Measurements from ENCODE around the gene BSN. TPM values are rescaled to one million over a fixed set of nuclear protein-coding genes. Genes with fewer than 3 reads are reported as not detected.

Gene BSN, protein sequence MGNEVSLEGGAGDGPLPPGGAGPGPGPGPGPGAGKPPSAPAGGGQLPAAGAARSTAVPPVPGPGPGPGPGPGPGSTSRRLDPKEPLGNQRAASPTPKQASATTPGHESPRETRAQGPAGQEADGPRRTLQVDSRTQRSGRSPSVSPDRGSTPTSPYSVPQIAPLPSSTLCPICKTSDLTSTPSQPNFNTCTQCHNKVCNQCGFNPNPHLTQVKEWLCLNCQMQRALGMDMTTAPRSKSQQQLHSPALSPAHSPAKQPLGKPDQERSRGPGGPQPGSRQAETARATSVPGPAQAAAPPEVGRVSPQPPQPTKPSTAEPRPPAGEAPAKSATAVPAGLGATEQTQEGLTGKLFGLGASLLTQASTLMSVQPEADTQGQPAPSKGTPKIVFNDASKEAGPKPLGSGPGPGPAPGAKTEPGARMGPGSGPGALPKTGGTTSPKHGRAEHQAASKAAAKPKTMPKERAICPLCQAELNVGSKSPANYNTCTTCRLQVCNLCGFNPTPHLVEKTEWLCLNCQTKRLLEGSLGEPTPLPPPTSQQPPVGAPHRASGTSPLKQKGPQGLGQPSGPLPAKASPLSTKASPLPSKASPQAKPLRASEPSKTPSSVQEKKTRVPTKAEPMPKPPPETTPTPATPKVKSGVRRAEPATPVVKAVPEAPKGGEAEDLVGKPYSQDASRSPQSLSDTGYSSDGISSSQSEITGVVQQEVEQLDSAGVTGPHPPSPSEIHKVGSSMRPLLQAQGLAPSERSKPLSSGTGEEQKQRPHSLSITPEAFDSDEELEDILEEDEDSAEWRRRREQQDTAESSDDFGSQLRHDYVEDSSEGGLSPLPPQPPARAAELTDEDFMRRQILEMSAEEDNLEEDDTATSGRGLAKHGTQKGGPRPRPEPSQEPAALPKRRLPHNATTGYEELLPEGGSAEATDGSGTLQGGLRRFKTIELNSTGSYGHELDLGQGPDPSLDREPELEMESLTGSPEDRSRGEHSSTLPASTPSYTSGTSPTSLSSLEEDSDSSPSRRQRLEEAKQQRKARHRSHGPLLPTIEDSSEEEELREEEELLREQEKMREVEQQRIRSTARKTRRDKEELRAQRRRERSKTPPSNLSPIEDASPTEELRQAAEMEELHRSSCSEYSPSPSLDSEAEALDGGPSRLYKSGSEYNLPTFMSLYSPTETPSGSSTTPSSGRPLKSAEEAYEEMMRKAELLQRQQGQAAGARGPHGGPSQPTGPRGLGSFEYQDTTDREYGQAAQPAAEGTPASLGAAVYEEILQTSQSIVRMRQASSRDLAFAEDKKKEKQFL (N-terminal part only)
- total RNA-seq: under 0.01 TPM in 1 of 2 replicates, not detected in the other

DNA sequence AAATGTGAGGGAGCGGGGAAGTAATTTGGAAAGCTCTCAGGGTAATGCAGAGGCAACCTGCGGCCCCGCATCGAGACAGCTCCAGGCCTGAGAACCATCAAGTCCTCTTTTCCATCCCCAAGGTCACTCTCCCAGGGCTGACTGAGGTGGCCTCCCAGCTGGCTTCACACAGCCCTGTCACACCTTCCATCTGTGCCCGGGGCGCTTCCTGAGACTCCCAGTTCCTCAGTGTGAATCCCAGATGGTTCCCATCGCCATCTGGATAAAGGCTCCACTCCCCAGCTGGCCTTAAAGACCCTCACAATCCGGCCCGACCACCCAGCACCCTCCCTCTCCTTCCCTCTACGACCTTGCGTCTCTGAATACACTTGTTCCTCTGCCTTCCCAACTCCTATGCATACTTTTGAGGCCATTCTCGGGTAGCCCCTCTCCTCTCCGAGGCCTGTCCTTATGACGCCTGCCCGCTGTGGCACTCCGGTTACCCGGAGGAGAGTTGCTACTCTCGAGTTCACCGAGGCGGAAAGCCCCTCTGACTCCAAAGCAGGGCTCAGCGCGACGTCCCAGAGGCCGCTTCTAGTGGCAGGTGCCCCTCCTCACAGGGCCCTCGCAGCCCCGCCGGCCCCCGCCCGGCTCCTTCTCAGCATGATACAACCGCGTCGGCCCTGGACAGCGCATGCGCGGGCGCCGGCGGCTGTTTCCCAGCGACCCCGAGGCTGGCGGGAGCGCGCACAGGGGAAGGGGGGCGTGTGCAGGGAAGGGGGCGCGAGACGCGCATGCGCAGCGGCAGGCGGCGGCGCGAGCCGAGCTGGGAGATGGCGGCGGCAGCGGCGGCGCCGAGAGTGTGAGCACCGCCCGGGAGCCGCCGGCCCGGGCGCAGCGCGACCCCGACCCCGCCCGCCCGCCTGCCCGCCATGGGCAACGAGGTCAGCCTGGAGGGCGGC lies at the start of gene BSN:
Gene BSN, plus strand, starts transcription at position 786 of the 941 bp plus-strand sequence. Its CDS starts 126 bp downstream, at position 912.

DNA sequence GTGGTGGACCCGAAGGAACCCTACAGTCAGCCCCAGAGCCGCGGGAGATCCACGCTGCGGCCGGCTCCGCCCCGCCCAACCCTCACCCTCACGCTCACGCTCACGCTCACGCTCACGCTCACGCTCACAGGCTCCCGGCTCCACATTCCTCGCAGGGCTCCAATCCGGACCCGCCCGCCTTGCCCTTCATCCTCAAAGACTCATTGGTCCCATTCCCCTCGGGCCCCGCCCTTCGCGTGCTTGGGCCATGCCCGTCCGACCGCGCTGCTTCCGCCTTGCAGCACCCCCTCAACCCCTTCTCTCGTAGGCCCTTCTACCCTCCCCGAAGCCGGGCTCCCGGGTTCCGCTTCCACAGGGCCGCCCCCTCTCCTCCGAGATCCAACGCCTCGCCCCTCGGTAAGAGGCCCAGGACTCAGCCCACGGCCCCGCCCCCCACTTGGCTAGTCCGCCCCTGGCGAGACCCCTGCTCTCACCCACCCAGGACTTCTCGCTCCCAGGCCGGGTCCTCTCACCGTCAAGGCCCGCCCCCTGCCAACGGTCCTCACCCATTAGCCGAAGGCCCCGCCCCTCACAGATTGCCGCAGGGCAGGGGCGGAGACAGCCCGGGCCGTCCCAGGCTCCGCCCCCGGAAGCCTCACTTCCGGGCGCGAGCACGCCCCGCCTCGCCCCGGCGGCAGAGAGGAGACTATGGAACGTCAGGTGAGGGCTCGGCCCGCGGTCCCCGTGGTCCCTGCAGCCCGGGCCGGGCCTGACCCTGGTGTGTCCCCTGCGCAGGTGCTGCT lies 119.6 kb downstream of the BSN start, which contains the start of gene APEH:
Gene APEH, plus strand, starts transcription at position 637 of the 782 bp plus-strand sequence. Its CDS starts 51 bp downstream, at position 688.

DNA sequence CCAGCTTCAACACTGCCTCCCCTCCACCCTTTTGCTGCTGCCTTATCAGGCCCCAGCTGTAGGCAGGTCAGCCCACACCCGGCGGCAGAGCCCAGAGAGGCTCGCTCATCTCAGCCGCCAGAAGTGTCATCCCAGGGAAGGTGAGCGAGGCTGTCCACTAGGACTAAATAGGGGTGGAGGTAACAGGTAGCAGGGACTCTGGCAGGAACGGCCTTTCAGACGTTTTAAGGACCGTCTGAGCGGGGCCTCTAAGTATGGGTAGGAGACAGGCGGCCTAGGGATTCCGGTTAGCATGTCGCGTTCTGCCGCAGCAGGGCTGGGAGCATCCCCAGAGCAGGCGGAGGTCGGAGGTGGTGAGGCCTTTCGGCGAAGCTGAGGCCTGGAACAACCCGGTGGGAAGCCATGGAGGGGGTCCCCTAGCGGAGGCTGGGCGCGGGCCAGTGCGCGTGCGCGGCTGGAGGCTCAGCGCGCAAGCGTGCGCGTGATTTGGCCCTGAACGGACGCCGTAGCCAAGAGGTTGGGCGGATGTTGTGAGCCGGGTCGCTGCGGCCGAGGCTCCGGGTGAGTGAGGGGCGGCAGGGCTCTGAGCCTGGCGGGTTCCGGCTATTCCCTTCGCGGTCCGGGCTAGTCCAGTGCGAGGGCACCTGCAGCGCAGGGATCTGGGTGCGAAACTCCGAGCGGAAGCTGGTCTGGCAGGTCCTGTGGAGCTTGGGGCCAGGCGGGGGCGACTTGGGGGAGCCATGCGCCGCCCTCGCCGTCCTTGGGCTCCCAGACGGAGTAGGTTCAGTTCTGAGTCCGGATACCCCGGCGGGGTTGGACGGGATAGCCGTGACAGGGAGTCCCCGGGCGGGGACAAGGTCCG lies 135.0 kb downstream of the BSN start, which contains the start of the genes MST1 and RNF123:
Gene MST1, minus strand, starts transcription at position 429 of the 862 bp plus-strand sequence. CDS start 783 bp downstream, outside the sequence.
Gene RNF123, plus strand, starts transcription at position 512 of the 862 bp plus-strand sequence. CDS start 1,609 bp downstream, outside the sequence.

DNA sequence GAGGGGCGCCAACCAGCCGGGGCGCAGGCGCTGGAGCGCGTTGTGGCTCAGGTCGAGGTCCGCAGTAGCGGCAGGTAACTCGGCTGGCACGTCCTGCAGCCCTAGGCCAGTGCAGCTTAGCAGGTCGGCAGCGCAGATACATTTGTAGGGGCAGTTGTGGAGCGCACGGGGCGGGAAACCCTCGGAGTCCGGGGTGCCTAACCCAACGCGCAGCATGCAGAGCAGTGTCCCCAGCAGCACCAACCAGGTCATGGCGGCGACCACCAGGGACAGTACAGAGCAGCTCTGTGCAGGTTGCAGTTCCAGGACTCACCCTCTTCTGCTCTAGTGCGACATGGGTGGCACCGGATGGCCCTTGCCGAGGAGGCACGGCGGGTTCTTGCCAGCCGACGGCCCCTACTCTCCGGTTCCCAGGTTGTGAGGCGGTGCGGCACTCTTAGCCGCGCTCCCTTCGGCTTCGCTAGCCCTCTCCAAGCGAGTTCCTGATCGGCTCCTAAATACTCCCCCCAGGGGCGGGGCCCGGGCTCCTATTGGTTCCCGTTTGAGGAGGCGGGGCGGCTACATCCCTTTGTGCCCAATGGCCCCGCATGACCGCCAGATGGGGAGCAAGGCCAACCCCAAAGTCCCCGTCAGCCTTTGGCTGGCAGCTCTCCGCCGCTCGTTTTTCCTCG lies 165.1 kb downstream of the BSN start, which contains the start of gene AMIGO3:
Gene AMIGO3, minus strand, starts transcription at position 471 of the 671 bp plus-strand sequence. Its CDS starts 219 bp downstream, at position 252.

Other genes starting within 250 kb of the BSN start
- 13.6 and 15.7 TPM in 2 replicates for gene USP4, start 214.4 kb upstream of the BSN start, total RNA-seq
- 355 and 723 TPM in 2 replicates for gene GPX1, start 196.1 kb upstream of the BSN start, total RNA-seq
- gene RHOA, start 142.5 kb upstream of the BSN start, total RNA-seq: 376 and 471 TPM in 2 replicates
- 6.0 and 8.7 TPM in 2 replicates for gene TCTA, start 142.1 kb upstream of the BSN start, total RNA-seq
- 1.2 and 1.7 TPM in 2 replicates for gene AMT, start 132.0 kb upstream of the BSN start, total RNA-seq
- gene NICN1, start 125.2 kb upstream of the BSN start, total RNA-seq: 1.5 and 2.2 TPM in 2 replicates
- gene DAG1, start 84.2 kb upstream of the BSN start, total RNA-seq: 34.9 and 52.0 TPM in 2 replicates
- gene APEH, start 119.9 kb downstream of the BSN start, total RNA-seq: 208 and 240 TPM in 2 replicates
- gene MST1, start 135.0 kb downstream of the BSN start, total RNA-seq: 8.3 and 9.4 TPM in 2 replicates
- 17.1 and 19.0 TPM in 2 replicates for gene RNF123, start 135.1 kb downstream of the BSN start, total RNA-seq
- gene AMIGO3, start 165.2 kb downstream of the BSN start, total RNA-seq: 0.21 TPM in 1 of 2 replicates, not detected in the other
- gene GMPPB, start 169.5 kb downstream of the BSN start, total RNA-seq: 12.1 and 46.5 TPM in 2 replicates
- gene IP6K1, start 232.1 kb downstream of the BSN start, total RNA-seq: 24.1 TPM in 2 replicates
- gene CDHR4, start 245.4 kb downstream of the BSN start, total RNA-seq: not detected in 2 replicates
- gene INKA1, start 248.8 kb downstream of the BSN start, total RNA-seq: 10.4 and 22.2 TPM in 2 replicates

All from tracheal epithelial cell (primary cell).